Body of pancreas (tissue), 4 donors: ENCODE measurements around the gene FAM89B. TPM values are rescaled to one million over a fixed set of nuclear protein-coding genes. Genes with fewer than 3 reads are reported as not detected.

Experiments
- ATAC-seq: fragments of 150-250 bp; one replicate; pipeline ENCODE4 v1.9.1; 2016
- DNase-seq, 4 donors: peaks; one replicate each; pipeline ENCODE4 v3.0.0-alpha.2; 2019
- H3K27ac ChIP-seq, 4 donors: fragments of 200-600 bp; sonication (generic); 1 replicate in 3 of 4; 2 replicates in 1 of 4; pipeline versions ENCODE4 v1.5.1 to v1.6.1; 2016 to 2019; ENCODE audit warnings: mild to moderate bottlenecking in 1 of 4, mixed read lengths in 1 of 4, moderate library complexity in 1 of 4
- H3K27me3 ChIP-seq, 2 donors: fragments of 200-600 bp; sonication (generic); one replicate each; pipeline ENCODE4 v1.6.0; 2016; ENCODE audit warnings: mild to moderate bottlenecking in 1 of 2
- H3K36me3 ChIP-seq, 2 donors: fragments of 200-600 bp; sonication (generic); replicated peaks in 1 of 2; 2 replicates each; pipeline ENCODE4 v1.5.1; 2016; ENCODE audit warnings: low read depth in 2 of 2; ENCODE audit not compliant: insufficient read depth in 1 of 2
- H3K4me1 ChIP-seq: fragments of 200-600 bp; sonication (generic); one replicate; pipeline ENCODE4 v1.6.0; 2016
- H3K4me3 ChIP-seq, 2 donors: fragments of 200-600 bp; sonication (generic); 1 replicate in 1 of 2; 2 replicates in 1 of 2; pipeline ENCODE4 v1.5.1; 2016 to 2019
- H3K9me3 ChIP-seq, 3 donors: fragments of 200-600 bp; sonication (generic); 1 replicate in 2 of 3; 2 replicates in 1 of 3; pipeline ENCODE4 v1.5.1; 2016
- POLR2A ChIP-seq, 3 donors: fragments of 450-650 bp; IDR thresholded peaks; one replicate each; pipeline ENCODE4 v1.6.1; 2016; ENCODE audit warnings: antibody characterized with exemption in 3 of 3, mild to moderate bottlenecking in 2 of 3
- WGBS, 2 donors: methylation state at CpG; one replicate each; pipeline ENCODE4 v1.1.5; 2017; 5-methylcytosine and 5-hydroxymethylcytosine counted together
- intact Hi-C: fragments of 100-400 bp; cut with DNase I; formaldehyde crosslinking; loops from one replicate; pipeline ENCODE4 v1.15.1; 2023
- total RNA-seq, 2 donors: library from RNA; depleted of rRNA; stranded (reverse); fragments of >200 nt; gene quantifications; one replicate each; pipeline ENCODE4 v1.1.0, GENCODE V29; 2016
- TF ChIP-seq, protein P1 (sequence below), 7 experiments: fragments of 450-650 bp in 4 of 7; fragments of 200-600 bp in 3 of 7; sonication (generic) in 3 of 7; IDR thresholded peaks; one replicate each; pipeline ENCODE4 v1.5.1; 2016 to 2019; ENCODE audit warnings: antibody characterized with exemption in 7 of 7

The FAM89B gene
- total RNA-seq, 2 donors from 2014 or later: 44.8 to 116 TPM

- Histone ChIP-seq H3K4me3 (no peak overlapping the region), H3K4me1 (peaks cover 17% of the 10 kb centered on the region), H3K27ac (no peak overlapping the region), H3K36me3 (peaks cover 0 to 6% of the 10 kb centered on the region in 2 donors), H3K9me3 (no peaks in the 10 kb centered on the region), H3K27me3 (no peaks in the 10 kb centered on the region)
- ATAC-seq (no peak), DNase-seq (peak in 2 of 4 donors; percentile 34 to 43)
- intact Hi-C loops: no loop called here
- TF ChIP-seq, protein P1, sequence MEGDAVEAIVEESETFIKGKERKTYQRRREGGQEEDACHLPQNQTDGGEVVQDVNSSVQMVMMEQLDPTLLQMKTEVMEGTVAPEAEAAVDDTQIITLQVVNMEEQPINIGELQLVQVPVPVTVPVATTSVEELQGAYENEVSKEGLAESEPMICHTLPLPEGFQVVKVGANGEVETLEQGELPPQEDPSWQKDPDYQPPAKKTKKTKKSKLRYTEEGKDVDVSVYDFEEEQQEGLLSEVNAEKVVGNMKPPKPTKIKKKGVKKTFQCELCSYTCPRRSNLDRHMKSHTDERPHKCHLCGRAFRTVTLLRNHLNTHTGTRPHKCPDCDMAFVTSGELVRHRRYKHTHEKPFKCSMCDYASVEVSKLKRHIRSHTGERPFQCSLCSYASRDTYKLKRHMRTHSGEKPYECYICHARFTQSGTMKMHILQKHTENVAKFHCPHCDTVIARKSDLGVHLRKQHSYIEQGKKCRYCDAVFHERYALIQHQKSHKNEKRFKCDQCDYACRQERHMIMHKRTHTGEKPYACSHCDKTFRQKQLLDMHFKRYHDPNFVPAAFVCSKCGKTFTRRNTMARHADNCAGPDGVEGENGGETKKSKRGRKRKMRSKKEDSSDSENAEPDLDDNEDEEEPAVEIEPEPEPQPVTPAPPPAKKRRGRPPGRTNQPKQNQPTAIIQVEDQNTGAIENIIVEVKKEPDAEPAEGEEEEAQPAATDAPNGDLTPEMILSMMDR (IDR thresholded peaks at IDR 0.05): peak in 6 of 7 experiments; percentile 21 to 47 (median 40)
- TF ChIP-seq POLR2A (IDR thresholded peaks at IDR 0.05): no peak
- WGBS, 2 donors: 76 to 84% methylated on average over 9 to 26 of the region's 26 CpGs
These were observed 21.4 kb downstream of the FAM89B start for GRCh38 chr11:65593518-65594414.

DNA sequence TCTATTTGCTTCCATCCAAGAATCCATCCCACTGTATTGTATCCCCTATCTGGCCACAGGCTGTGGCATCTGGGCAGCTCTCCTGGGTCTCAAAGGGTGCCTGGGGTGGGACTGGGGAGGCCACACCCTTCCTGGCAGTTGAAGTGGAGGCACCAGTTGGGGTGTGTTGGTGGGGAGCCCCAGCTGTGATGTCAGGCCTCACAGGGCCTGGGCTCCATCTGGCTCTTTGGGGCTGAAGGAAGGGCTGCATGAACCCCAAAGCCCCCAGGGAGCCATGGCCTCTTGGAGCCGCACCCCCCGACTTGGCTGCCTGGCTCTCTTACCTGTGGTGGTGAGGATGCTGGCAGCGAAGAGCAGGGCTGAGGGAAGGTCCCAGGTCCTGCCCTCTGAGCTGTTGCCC lies 22.8 kb downstream of the FAM89B start:
- intact Hi-C loops: no loop called here
- Histone ChIP-seq H3K9me3 (no peaks in the 10 kb centered on the region), H3K36me3 (peaks cover 0 to 10% of the 10 kb centered on the region in 2 donors), H3K4me1 (peaks cover 17% of the 10 kb centered on the region), H3K27me3 (no peaks in the 10 kb centered on the region), H3K27ac (no peak overlapping the region), H3K4me3 (no peak overlapping the region)
- no peak for DNase-seq
- TF ChIP-seq, protein P1 (IDR thresholded peaks at IDR 0.05): no peak
- 73 to 76% methylated on average over 2 to 3 of the region's 3 CpGs for WGBS, 2 donors
- ATAC-seq: no peak

GRCh38 chr11:65595543-65596281 lies 23.4 kb downstream of the FAM89B start, which contains the start of gene KCNK7:
TSS of gene KCNK7 (minus strand) at chr11:65595800. CDS start at chr11:65595772, 28 bp downstream.
- intact Hi-C loops: no loop called here
- 72 to 85% methylated on average over 11 to 12 of the region's 12 CpGs for WGBS, 2 donors
- Histone ChIP-seq H3K4me3 (no peak within 1 kb of the TSS), H3K4me1 (peaks cover 17% of the 10 kb centered on the region), H3K36me3 (peaks cover 0 to 10% of the 10 kb centered on the region in 2 donors), H3K27me3 (no peaks in the 10 kb centered on the region), H3K27ac (no peak within 1 kb of the TSS), H3K9me3 (no peaks in the 10 kb centered on the region)
- ATAC-seq (no peak), DNase-seq (no peak)
- TF ChIP-seq POLR2A (IDR thresholded peaks at IDR 0.05): no peak
- TF ChIP-seq, protein P1 (IDR thresholded peaks at IDR 0.05): no peak

DNA sequence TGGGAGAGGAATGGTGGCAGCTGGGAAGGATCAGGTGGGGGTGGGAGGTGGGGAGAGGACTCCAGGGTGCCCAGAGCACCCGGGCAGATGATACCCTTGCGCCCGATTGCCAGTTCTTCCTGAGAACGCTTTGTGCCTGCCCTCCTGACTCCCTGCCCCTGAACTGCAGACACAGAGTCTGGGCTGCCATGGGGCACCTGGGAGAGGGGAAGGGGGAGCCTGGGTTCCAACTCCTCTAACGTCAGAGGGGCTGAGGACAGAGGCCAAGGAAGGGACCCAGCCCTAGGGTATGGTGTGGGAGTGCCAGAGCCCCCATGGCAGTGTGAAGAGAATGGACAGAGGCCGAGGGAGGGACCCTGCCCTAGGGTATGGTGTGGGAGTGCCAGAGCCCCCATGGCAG lies 24.2 kb downstream of the FAM89B start:
- DNase-seq (peak in 1 of 4 donors; percentile 11), ATAC-seq (no peak)
- Histone ChIP-seq H3K4me3 (no peak overlapping the region), H3K9me3 (no peaks in the 10 kb centered on the region), H3K27ac (no peak overlapping the region), H3K36me3 (peaks cover 0 to 10% of the 10 kb centered on the region in 2 donors), H3K27me3 (no peaks in the 10 kb centered on the region), H3K4me1 (peaks cover 17% of the 10 kb centered on the region)
- WGBS, 2 donors: 69 to 83% methylated on average over 6 of the region's 6 CpGs
- TF ChIP-seq, protein P1 (IDR thresholded peaks at IDR 0.05): no peak
- TF ChIP-seq POLR2A (IDR thresholded peaks at IDR 0.05): no peak
- intact Hi-C loops: no loop called here
